Measurements from ENCODE around the gene PRG3.

DNA sequence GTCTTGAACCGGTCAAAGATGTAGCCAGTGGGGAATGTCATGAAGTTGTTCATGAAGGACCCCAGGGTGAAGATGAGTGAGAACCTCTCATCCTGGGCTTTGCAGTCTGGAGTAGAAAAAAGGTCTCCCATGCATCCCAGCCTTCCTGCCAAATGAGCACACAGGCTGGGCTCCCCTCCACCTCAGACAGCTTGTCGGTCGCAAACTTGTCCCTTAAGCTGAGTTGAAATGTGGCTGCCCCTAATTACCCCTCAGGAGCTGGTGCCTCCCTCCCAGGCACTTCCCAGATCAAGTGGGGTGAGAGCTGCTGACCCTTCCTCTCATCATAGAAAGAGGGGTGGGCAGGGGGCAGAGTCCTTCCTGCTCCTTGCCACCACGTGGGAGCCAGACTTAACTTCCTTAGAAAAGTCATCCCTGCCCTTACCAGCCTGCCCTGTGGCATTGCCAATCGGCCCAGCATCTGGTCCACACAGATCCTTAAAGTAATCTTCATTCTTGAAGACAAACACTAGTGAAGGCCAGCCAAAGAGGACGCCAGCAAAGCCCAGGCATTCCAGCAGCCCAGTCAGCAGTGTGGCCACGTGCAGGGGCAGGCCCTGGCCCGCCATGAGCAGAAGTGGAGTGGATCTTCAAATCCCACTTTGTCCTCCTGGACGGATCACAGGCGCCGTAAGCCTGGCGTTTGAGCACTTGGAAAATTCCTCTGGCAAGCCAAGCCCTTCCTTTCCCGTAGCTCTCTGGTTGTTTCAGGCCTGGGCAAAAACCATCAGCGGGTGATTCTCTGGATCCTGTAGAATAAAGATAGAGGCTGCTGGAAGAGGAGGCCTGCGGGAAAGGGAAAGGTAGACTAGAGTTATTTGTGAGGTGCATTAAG lies 44.9 kb upstream of the PRG3 start:
- TF ChIP-seq, protein P1, sequence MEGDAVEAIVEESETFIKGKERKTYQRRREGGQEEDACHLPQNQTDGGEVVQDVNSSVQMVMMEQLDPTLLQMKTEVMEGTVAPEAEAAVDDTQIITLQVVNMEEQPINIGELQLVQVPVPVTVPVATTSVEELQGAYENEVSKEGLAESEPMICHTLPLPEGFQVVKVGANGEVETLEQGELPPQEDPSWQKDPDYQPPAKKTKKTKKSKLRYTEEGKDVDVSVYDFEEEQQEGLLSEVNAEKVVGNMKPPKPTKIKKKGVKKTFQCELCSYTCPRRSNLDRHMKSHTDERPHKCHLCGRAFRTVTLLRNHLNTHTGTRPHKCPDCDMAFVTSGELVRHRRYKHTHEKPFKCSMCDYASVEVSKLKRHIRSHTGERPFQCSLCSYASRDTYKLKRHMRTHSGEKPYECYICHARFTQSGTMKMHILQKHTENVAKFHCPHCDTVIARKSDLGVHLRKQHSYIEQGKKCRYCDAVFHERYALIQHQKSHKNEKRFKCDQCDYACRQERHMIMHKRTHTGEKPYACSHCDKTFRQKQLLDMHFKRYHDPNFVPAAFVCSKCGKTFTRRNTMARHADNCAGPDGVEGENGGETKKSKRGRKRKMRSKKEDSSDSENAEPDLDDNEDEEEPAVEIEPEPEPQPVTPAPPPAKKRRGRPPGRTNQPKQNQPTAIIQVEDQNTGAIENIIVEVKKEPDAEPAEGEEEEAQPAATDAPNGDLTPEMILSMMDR (IDR thresholded peaks at IDR 0.05; ENCODE audit: extremely low read depth in 1 of 2, insufficient read depth in 1 of 2, low read depth in 1 of 2, low read length in 2 of 2) = no peak
- TF ChIP-seq POLR2A (IDR thresholded peaks at IDR 0.05; ENCODE audit: low read depth, low read length) = no peak
- TF ChIP-seq, protein P2, sequence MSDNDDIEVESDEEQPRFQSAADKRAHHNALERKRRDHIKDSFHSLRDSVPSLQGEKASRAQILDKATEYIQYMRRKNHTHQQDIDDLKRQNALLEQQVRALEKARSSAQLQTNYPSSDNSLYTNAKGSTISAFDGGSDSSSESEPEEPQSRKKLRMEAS (IDR thresholded peaks at IDR 0.05; ENCODE audit: insufficient read depth, insufficient read length) = peak; percentile 31

Measured in endothelial cell of umbilical vein (primary cell).